SIG-M5 (cell line): ENCODE data around the gene SRSF2.
"Not testable (repeated sequence)": the region's sequence is repeated elsewhere in the genome, so short reads cannot be mapped to it uniquely, and the experiment has no call there.

ENCODE experiments used
- DNase-seq: peaks from one replicate; lab custom pipeline; 2025; lab: John Stamatoyannopoulos, UW

SRSF2 gene

DNA sequence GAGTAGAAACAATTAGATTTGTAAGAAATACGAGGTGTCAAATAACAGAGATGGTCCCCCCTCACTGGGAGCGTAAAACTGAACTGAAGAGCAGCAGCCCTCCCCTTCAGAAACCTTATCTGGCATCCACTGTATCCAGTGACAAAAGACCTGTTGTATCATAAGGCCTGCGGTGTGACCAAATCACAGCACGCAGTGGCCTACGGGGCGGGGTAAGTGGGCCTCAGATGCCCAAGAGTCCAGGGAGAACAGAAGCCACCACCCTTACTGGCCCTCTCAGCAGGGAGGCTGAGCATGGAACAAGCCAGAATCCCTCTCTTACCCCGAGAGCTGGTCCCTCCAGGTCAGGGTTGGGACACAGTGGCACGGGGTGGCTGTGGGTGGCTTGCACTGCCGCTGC, 16.2 kb downstream of the SRSF2 start:
- no peak for DNase-seq

DNA sequence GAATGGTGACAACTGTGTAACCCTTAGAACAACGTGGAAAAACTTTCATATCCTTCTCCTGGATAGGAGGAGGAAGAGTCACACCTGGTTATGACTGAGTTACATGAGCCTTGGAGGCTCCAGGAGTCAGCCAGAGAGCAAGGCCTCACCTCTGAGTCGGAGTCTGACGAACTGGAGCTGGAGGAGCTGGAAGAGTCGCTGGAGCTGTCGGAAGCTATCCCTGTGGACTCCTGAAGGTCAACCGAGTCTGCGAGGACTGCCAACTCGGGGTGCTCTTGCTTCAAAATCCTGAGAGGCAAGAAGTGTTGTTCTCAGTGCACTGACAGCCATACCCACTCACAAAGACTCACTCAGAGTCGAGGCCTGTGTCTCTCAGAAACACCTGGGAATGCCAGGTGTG, 16.9 kb downstream of the SRSF2 start:
- DNase-seq: no peak

DNA sequence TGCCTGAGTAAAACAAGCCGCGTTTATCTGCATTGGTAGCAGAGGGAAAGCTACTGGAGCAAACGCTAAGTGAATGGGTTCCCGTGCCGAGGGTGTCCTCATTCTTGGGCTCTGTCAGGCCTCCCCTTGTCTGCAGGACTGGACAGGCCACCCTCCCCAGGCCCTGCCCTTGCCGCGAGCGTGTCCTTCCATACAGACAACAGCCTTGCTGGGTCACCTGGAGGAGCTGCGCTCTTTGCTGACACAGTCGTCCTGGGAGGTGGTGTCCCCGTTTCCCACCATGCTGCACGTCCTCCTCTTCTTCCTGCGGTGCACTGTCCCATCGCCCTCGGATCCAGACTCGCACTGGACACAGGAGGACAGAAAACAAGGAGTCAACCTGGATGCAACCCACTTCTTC, 18.6 kb downstream of the SRSF2 start:
- no peak for DNase-seq

DNA sequence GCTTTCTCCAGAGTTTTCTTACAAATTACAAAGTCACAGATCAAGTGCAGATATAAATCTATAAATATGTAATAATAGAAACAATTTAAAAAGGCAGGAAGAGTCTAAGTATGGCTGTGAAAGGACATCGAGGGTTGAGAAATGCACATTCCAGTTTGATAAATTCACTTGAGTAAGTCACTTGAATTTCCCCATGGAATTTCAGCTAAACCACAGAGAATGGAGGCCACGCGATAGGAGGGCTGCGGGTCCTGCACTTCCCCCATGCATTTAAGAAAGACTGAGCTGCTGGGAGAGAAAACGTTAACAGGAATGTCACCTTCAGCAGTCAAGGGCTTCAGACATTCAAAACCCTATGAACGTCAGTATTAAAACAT, 20.3 kb downstream of the SRSF2 start:
- no peak for DNase-seq

DNA sequence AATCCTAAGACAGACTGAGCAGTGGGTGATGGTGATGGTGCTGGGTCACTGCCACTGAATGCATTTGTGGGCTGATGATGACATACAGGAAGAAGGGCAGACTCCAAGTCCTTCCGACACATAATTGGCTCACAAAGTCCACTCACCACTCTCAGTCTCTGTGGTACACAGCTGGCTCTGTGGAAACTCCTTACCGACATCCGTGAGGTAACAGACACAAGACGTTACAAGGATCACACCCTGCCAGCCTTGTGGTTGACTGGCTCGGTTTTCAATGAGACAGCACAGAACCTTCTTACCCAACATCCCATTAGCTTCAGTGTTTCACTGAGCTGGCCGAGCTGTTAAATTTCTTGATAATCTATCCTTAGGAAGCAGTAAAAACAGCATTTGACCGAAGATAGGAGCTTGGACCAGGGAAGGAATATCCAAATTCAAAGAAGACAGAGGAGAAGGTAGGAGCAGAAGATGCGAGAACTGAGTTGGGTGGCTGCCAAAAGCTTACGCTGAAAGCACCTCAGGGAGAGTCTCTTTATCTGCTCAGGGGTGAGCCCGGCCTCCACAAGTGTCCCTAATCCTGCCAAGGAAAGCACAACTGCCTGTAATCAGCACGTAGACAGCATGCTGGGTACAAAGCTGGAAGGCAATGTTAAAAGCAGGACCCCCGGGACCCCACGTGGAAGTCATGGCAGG, 20.8 kb downstream of the SRSF2 start:
- peak; percentile 99 for DNase-seq

DNA sequence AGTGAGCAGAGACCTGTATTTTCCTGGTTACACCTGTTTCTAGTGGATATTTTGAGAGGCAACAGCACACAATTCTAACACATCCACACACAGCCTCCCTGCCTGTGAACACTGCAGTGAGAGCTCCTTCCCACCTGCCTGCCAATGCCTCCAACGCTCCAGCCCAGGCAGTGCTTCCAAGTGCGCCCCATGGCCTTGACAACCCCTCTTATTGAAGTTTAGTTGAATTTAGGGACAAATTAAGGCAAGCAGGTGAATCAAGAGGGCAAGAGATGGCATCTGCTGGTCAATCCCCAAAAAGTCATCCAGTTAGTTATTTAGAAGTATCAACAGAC, 21.7 kb downstream of the SRSF2 start:
- no peak for DNase-seq

DNA sequence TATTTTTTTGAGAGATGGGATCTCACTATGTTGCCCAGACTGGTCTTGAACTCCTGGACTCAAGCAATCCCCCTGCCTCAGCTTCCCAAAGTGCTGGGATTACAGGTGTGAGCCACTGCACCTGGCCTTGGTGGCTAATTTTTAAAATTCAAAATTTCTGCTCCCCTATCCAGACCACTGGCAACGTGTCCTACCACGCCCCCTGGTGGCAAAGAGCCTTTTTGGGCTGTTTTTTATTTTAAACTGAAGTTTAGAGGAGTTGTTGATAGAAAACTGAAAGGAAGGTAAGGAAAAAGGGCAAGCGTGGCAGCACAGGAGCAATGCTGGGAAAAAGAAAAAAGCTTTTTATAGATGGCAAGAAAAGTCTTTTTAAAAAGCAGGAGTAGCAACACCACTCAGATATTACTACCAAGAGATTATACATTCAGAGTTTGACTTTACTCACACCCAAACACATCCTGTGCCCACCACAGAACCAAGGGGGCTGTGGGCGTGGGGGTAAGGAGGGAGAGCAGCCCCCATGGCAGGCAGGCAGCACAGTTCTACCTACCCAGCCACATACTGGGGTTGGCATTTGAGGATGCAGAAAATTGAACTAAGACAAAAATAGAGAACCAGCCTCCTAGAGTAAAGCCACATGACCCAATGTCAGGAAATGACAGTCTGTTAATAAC, 22.2 kb downstream of the SRSF2 start:
- no peak for DNase-seq

DNA sequence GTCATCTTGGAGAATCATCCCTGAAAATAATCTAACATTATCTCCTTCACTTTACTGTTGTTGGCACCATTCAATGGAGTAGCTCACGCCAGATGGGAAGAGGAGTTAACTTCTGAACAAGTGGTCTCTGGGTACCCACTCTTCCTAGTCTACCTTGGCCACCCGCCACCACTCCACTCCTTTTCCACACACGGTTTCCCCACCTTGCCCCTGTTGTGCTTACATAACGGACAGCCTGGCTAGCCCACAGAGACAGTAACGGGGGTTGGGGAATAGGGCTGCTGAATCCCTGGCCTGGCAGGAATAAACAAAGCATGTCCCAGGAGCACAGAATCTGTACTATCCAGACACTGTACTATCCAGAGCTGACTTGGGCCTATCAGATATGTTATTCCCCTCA, 22.8 kb downstream of the SRSF2 start:
- DNase-seq: no peak

DNA sequence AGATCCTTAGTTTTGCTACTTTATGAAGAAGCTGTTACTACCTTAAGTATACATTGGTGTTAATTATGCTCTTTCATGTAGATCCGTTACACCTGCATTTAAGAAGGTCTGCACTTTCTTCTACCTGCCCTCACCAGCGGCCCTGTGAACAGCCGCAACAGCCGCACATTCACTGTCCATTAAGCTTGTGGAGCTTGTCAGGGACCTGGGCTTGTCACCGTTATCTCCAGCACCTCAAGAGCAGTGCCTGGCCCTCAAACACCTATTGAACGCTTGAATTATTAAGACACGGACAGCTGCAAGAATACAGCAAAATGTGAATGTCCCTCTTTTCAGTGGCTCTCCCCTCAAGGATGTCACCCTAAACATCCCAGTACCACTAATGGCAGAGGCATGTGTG, 23.4 kb downstream of the SRSF2 start:
- no peak for DNase-seq

DNA sequence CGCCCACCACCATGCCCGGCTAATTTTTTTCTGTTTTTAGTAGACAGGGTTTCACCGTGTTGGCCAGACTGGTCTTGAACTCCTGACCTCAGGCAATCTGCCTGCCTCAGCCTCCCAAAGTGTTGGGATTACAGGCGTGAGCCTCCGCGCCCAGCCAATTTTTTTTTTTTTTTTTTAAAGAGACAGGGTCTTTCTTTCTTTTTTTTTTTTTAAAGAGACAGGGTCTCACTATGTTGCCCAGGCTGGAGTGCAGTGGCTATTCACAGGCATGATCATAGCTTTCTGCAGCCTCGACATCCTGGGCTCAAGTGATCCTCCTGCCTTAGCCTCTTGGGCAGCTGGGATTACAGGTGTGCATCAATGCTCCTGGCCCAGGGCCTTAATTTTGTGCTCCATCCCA, 24.8 kb downstream of the SRSF2 start:
- not testable (repeated sequence) for DNase-seq

DNA sequence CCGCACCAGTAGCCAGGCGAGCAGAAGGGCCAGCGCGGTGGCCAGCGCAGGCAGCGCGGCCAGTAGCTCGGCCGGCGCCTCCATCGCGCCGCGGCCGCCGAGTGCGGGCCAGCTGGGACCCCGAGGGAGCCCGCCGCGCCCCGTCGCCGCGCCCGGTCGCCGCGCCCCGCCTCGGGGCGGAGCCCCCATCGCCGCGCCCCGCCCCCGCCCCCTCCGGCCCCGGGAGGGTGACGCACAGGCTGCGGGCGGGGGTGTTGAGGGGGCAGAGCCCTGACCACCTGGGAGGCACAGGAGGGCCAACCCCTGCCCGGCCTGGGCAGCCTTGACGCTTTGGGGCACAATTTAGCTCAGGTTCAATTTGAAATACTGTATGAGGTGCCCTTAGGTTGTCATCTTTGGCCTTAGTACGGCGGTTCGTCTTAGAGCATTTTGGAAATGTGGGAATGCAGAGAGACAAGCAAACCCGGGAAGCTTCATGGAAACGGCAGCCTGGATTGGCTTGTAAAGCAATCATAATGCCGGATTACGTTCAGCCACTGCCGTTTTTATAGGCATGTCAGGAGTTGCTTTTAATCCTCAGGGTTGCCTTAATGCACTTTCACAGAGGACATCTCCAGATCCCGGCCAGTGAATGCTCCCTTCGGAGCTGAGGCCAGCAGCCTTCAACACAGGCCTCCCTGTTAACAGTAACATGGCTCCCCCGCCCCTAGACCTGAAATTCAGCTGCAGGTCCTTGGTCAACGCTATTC, 26.1 kb downstream of the SRSF2 start, which contains the start of gene MXRA7:
TSS of gene MXRA7 (minus strand) at position 103 of the 749 bp plus-strand sequence. CDS start at position 84, 19 bp downstream.
- DNase-seq: no peak

DNA sequence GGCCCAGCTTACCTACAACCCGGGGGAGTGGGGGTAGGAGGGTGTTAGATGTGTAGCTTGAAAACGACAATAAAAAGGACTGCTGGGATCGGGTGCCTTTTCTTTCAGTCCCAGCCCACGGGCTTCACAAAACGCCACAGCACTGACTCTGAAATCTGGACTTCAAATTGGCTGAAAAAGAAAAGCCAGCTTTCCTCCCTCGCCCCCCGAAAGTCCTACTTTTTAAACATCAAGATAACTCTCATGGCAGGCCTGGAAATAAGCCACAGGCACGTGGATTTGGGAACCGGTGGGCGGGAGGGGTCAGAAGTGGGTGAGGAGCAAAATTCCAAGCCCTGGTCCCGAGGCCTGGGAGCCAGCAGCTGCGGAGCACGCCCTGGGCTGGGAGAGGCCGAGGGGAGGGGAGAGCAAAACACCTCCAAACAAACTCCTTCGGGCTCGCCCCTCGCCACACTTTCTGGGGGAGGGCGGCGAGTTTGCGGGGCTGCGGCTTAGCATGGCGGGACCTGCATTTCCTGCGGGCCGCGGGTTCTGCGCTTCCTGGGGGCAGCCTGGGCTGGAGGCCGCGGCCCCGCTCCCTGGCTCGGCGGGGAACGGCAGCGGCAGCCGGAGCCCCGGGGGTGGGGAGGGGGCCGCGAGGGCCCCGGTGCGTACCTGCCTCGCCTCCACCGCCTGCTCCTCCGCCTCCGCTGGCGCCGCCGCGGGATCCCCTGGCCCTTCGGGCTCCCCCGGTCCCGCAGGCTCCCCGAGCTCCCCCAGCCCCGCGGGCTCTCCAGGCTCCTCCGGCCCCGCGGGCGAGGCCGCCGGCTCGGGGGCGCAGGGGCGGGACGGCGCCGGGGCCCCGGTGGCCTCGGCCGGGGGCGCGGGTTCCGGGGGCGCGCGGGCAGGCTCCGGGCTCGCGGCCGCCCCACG, 26.9 kb downstream of the SRSF2 start:
- DNase-seq: not testable (repeated sequence)

DNA sequence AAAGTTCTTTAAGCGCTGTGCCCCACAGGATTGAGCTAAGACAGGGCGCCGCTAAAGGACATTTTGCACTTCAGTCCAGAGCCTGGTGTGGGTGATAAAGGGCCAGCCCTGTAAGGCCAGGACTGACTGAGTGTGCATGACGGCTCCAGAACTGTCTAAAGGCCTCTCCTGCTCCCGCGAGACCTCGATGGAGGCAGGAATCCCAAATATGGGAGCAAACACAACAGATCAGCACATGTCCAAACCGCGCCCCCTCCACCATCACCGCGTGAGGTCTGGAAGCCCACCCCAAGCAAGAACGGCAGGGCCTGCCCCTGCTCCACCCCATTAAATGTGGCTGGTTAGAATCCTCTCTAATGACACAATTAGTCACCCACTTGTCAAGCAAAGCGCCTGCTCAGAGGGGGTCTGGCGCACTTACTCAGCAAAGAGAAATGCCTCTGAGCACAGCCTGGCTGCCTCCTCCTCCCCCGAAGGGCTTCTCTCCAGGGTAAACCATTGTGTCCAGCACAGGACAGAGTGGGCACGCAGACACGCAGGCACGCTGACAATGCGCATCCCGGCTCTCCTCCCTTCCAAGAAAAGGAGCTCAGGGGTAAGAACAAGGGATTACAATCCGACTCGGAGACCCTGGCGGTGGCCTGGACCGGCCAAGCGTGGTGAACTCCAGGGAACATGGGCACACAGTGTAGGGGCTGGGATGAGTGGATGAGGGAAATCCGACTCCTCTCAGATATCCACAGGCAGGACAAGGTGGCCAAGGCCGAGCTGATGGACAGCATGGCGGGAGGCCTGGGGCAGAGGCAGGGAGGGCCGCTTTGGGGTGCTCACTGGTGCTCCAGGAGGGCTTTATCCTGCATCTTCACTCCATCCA, 27.8 kb downstream of the SRSF2 start:
- no peak for DNase-seq

DNA sequence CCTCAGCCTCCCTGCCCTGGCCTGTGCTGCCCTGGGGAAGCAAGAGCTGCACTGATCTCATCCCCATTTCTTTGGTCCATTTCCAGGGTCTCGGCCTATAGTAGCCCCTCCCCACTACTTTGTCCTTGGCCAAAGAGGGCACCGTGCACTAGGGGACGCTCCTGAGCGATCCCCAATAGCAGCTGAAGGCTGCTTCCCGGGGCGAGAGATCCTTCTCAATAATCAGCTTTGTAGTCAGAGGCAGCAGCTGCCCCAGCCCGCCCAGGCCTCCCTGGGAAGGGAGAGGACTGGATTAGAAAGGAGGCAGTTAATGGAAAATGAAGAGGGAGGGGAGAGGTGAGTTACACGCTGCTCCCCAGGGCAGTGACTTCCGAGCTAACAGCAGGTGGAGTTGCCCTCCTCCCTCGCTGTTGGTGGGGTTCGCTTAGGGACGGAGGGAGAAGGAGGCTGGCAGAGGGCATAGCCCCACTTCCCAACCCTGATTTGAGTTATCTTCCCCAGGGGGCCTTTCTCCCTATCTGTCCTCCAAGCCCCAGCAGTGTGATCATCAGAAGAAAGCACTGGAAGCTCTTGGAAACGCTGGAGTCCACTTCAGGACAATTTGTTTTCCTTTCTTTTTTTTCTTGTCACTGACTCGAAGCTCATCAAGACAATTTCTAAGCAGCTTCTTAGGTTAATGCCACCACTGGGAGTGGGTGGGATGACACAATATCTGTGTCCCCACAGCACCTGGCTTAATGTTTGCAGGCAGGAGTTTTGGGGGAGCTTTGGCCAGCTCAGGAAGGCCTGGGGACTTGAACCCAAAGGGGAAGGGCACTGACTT, 28.9 kb downstream of the SRSF2 start:
- no peak for DNase-seq

DNA sequence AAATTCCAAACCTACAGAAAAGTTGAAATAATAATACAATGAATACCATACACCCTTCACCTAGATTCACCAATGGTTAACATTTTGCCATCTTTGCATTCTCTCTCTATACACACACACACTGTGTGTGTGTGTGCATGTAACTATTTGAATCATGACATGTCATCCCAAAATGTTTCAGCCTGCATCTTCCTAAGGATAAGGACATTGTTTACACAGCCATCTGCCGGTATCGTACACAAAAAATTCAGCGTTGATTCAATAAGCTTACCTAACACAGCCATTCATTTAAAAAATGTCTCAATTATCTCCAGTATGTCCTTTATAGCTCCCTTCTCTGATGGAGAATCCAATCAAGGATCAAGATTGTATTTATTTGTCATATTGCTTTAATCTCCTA, 30.3 kb downstream of the SRSF2 start:
- no peak for DNase-seq

DNA sequence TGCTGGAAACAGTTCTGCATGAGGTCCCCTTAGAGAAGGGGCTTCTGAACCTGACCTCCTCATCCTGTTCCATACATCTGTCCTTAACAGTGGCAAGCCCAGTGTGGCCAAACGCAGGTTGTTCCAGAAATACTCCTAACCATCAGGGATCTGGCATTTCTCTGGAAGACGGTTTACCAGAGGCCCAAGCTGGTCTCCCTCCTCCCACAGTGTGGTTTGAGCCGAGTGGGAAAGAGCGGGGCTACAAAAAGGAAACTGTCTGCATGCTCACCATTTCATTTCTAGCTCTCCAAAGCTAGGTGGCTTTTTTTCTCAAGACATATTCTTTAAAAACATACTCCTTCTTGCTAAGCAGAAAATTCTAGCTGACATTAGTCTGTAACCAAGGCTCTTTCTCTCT, 32.3 kb downstream of the SRSF2 start:
- no peak for DNase-seq

DNA sequence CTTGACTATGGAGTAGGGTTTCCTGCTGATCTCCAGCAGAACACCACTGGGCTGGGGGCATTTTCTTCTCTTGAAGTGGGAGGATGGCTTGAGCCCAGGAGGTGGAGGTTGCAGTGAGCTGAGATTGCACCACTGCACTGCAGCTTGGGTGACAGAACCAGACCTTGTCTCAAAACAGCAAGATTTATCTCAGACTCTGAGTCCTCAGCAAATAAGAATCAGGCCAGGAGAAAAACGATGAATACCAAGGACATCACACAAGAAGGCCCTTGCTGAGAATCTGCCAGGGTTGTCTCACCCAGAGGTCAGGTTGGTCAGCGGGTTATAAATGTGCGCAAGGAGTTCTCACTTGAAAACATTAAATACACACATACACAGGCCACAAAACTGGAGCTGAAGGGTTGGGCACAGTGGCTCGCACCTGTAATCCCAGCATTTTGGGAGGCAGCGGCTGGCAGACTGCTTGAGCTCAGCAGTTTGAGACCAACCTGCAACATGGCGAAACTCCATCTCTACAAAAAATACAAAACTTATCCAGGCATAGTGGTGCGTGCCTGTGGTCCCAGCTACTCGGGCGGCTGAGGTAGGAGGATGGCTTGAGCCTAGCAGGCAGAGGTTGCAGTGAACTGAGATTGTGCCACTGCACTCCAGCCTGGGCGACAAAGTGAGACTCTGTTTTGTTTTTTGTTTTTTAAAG, 34.0 kb downstream of the SRSF2 start:
- DNase-seq: no peak

DNA sequence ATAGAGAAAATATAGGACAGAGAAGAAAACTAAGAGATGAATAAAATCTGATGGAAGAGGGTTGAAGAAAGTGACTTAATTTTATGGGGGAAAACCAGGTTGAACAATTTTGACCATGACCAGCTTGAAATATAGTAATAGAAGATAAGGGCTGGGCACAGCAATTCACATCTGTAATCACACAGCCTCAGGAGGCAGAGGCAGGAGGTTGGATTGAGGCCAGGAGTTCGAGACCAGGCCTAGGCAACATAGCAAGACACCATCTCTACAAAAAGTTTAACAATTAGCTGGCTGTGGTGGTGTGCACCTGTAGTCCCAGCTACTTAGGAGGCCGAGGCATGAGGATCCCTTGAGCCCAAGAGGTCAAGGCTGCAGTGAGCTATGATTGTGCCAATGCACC, 35.1 kb downstream of the SRSF2 start:
- DNase-seq: no peak

DNA sequence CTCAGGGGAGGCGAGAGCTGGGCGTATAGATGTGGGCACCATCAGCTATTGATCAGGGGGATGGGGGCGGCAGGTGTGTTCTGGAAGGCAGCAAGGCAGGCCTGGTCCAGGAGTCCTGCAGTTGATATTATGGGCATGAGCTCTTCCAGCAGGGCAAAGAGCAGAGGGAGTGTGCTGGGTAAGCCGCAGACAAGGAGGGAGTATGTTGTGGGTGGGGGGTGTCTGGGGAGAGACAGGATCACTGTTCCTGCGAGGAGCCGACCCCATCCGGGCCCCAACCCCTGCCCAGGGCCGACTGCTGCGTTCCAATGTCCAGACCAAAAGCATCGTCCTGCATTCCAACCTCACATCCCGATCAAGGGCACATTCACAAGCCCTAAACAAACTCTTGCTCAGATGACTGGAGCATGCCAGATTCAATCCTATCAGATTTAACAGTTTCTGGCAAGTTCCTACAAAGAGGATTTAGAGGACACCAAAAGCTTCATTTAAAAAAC, 35.6 kb downstream of the SRSF2 start:
- DNase-seq: no peak
